GM18867 (cell line): Measurements from ENCODE around the gene DNAH8.

ENCODE experiments used
- ATAC-seq: cut with Tn5 transposase; IDR thresholded peaks from one replicate; pipeline ENCODE4 v1.9.1; 2021; ENCODE audit warnings: mild to moderate bottlenecking, moderate library complexity; ENCODE audit not compliant: unreplicated experiment

DNAH8 gene

DNA sequence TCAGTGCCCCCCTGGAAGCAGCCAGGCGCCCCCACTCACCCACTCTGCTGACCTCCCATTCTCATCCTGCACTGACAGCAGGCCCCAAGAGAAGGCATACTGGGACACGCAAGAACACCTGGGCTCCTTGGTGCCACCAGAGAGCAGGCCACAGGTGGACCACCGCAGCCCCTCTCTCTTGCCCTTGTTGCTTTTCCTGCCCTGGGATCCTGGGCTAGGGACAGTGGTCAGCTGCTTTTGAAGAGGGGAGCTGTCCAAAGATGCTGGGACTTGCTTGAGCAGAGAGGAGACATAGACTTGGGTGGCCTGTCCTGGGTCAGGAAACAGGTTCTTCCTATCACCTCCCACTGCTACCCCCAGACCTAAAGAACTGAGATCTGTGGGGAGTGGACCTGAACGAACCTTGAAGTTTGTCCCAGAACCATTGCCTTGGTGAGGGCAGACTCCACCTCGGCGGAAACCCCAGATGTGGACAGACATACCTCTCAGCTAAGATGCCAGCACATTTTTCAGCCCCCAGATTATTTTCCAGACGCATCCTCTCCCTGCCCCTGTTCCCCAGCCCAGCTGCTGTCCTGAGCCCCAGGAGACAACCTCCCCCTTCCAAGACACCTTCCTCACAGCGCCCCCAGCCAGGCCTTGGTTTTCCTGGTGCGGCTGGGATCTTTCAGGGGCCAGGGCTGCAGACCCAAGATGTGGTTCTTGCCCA lies 334.6 kb downstream of the DNAH8 start:
- no peak for ATAC-seq

GRCh38 chr6:39050453-39051112 lies 335.5 kb downstream of the DNAH8 start:
- ATAC-seq = no peak

GRCh38 chr6:39051399-39052122 lies 336.4 kb downstream of the DNAH8 start:
- ATAC-seq = no peak

- no peak for ATAC-seq
Measured at GRCh38 chr6:39053016-39053624, 338.0 kb downstream of the DNAH8 start.

DNA sequence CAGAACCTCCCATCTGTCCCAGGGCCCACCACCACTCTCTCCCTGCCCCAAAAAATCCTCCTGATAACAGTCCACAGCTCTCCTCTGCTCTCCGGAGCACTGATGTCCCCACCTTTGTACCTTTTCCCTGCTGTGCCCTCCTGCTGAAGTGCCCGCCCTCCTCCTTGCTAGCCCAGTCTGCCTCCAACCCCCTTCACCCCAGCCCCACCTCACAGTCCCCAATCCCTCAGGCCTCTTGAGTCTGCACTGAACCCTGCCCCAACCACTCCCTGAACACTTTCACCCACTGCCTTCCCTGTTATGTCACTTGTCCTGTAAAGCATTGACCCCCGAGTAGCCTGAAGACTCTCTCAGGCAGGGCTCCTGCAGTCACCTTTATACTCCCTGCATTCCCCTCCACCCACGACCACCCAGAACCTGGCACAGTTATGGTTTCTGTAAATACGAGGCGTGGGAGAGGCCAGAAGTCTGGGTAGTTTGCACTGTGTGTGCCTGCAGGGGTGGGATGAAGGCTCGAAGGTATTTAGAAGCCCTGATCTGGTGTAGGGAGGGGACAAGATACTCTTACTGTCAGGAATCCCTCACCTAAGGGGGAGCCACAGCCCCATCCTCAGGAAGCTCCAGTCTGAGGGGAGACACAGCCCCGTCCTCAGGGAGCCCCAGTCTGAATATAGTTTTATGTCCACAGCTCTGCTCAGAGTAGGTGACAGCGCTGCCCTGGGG lies 338.9 kb downstream of the DNAH8 start:
- no peak for ATAC-seq

GRCh38 chr6:39054577-39055142 lies 339.5 kb downstream of the DNAH8 start:
- no peak for ATAC-seq

DNA sequence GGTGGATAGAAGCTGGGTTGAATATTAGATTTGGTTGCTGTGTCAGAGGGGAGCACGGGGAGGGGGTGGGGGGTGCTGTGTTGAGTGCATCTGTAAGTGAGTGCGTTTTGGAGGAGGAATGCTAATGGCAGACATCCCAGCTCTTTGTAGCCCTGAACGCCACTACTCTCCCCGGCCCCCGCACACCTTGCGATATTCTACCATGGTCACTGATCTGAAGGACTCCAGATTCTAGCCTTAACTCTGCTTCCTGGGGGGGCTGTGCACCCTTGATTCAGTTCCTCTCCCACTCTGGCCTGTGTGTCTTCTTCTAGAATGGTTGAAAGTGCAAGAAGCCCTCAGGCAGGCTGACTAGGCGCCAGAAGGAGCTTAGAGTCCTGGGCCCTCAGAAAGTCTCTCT lies 340.6 kb downstream of the DNAH8 start:
- ATAC-seq = no peak

DNA sequence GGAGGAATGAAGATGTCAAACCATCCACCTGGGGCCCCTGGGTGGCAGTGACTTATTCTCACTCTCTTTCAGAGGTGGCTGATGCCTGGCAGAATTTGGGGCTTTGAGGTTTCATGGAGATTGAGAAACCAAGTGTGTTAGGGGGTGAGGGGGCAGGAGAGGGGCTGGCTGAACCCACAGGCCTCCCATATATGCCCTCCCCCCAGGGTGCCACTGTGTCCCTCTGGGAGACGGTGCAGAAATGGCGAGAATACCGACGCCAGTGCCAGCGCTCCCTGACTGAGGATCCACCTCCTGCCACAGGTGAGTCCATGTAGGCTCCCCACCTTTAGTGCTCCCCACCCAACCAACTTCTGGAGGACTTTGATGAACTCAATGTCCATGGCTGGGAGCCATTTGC lies 341.1 kb downstream of the DNAH8 start:
- no peak for ATAC-seq

GRCh38 chr6:39056681-39057080 lies 341.6 kb downstream of the DNAH8 start:
- ATAC-seq = no peak

GRCh38 chr6:39057251-39058155 lies 342.4 kb downstream of the DNAH8 start:
- no peak for ATAC-seq

GRCh38 chr6:39058471-39059147 lies 343.5 kb downstream of the DNAH8 start:
- no peak for ATAC-seq

- ATAC-seq = no peak
Measured at GRCh38 chr6:39059496-39060310, 344.6 kb downstream of the DNAH8 start.

- ATAC-seq = no peak
Measured at GRCh38 chr6:39060467-39061160, 345.5 kb downstream of the DNAH8 start.

DNA sequence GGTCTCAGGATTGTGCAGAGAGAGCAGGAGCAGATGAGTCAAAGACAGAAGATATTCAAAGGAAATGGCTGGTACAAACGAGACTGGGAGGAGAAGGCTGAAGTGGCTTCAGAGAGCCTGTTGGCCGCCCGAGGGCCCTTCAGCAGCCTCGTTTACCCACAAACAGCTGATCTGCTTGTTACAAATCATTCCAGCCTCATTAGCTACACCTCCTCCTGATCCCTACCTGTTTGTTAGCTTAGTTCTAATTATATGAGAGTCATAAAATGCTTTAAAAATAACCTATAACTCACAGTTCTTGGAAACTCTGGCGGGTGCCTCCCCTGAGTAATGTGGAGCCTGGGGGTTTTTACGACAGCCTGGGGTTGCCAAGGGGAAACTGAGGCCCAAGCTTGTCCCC lies 346.1 kb downstream of the DNAH8 start:
- no peak for ATAC-seq

DNA sequence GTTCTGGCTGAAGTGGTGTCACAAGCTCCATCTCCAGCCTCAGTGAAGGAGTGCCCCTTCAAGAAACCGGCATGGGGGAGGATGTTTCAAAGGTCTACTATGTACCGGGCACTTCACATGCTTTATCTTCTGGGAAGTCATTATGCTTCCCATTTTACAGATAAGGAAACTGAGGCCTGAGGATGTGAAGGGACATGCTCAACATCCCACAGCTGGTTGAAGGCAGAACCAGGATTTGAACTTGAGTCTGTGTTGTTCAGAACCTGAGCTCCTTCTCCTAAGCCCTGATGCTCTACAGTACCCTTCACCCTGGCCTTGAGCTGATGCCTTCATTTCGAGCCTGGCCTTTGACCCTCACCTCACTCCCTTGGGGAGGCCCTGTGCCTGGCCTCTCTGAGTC lies 346.5 kb downstream of the DNAH8 start:
- no peak for ATAC-seq

DNA sequence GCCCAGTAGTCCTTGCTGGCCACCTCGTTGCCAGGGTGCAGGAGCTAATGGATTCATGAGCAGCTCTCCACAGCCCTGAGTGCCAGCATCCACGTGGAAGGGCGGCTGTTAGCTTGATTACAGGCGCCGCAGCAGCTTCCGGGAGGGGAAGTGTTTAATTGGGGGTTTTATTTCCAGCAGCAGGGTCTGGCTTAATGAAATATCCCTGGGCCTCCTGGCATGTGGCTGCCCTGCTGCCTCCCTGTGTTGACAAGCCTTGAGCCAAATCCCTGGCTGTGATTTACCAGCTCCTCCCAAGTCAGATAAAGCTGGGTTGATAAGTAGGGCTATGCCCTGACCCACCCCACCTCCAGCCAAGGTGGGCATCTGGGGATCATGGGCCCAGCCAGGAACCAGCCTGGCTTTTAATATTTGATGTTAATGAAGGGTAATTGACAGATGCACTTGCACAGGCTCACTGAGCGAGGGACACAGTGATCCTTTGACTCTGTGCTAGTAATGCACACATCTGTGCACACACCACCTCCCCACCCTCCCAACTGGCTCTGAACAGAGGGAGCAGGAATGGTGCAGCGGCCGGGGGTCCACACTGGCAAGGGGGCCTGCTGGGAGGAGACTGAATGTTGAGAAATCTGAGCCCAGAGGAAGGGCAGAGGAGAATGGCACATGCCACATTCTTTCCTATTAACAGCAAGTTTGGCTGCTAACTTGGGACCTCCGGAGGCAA lies 347.1 kb downstream of the DNAH8 start:
- no peak for ATAC-seq

- ATAC-seq = no peak
Measured at GRCh38 chr6:39063526-39063925, 348.4 kb downstream of the DNAH8 start.
